Stimulated activated naive CD8-positive, alpha-beta T cell treated with anti-CD3 and anti-CD28 coated beads, Interleukin-15, Interleukin-2, amounts not matched to agents 100 U/mL and 50 U/mL, for 24 hours (primary cell): ENCODE results near the gene ZNF683.
A peak's percentile ranks its signal among the peaks of the same experiment; 100 is the strongest.

Experiments used
- ATAC-seq: fragments of 150-1000 bp; cut with Tn5 transposase; one replicate; pipeline ENCODE4 v1.10.0; 2021
- DNase-seq: peaks from one replicate; pipeline ENCODE4 v3.0.0; 2021

Gene ZNF683

GRCh38 chr1:26358411-26359384, 13.9 kb downstream of the ZNF683 start:
- ATAC-seq (peak; percentile 79), DNase-seq (peak; percentile 69)

GRCh38 chr1:26357121-26357602, 15.4 kb downstream of the ZNF683 start:
- no peak for ATAC-seq
- DNase-seq: no peak

GRCh38 chr1:26356106-26356505, 16.4 kb downstream of the ZNF683 start:
- DNase-seq (no peak), ATAC-seq (no peak)

- ATAC-seq: no peak
These were observed 17.6 kb downstream of the ZNF683 start for GRCh38 chr1:26354972-26355371.

DNA sequence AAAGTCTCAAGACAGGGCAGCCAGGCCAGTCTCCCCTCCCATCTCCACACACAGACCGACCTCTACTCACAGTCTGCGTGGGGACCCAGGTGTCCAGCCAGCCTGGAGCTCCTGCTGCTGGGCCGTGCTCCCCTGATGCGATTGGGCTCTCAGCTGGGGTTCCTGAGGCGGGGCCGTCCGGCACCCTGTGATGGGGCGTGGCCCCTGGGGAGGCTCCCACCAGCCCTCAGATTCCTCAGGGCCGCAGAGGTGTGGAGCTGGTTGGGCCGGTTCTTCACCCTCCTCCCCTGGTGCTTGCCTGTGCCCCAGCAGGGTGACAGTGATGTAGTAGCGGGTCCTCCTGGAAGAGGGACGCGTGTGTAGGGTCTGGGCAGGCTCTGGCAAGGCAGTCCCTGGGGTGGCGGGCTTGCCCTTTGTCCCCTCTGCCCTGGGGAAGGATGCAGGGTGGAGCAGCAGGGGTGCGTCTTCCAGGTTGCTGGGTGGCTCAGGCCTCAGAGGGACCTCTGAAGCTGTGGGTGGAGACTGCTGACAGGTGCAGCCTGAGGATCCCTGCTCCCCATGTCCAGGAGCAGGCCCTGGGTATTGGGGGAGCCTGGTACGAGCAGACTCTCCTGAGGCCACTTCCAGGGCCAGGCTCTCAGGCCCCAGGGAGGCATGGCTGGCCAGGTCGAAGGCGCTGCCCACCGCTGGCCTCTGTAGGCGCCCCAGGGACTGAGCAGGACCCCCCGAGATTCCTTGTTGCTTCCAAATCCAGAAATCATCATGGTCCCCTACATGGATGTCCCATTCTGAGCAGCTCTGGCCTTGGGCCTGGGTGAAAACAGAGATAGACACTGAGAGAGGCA, 18.4 kb downstream of the ZNF683 start, which contains the start of gene CRYBG2:
Gene CRYBG2, minus strand, starts transcription at position 155 of the 845 bp plus-strand sequence. CDS start 7,473 bp downstream, outside the sequence.
- ATAC-seq (no peak), DNase-seq (no peak)

More at GRCh38 chr1:26354972-26355371, 17.6 kb downstream of the ZNF683 start:
- no peak for DNase-seq

DNA sequence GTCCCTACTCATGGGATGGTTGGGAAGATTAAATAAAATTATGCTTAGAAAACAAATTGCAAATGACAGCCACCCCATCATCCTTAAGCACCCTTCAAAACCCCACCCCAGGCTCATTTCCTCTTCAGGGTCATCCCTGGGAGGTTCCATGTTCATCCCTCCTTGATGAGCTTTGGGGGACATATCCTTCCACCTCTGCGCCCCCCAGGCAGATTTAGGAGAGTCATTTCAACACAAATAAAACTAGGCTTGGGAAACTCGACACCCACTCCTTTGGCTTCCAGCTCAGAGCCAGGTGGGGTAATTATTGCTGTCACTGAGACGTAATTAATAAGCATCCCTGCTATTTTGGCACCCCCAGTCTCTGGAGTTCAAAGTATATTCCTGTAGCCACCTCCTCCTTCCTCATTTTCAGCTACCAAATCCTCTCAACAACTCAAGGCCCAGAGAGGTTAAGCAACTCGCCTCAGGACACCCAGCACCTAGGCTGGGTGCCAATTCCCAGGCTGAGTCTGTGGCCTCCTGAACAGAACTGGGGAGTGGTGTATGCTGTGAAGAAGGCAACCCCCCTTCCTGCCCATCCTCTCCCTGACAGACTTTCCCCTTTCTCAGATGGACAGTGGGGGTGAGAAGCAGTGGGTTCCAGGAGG, 19.2 kb downstream of the ZNF683 start:
- DNase-seq: no peak
- ATAC-seq: no peak

DNA sequence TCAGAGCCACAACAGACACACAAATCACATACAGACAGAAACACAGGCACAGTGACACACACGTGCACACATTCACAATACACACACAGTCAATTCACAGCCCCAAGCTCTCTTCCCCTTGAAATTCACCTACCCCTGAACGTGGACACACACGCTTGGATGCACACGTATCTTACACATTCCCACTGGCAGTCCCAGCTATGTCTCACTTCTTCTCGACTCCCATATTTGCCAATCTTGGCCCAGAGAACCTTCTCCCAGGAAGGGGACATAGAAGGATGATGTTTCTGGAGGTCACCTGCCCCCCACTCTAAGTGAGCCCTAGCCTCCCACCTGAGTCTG, 20.2 kb downstream of the ZNF683 start:
- DNase-seq (no peak), ATAC-seq (no peak)

- DNase-seq (no peak), ATAC-seq (no peak)
These were observed 20.8 kb downstream of the ZNF683 start for GRCh38 chr1:26351590-26352337.

DNA sequence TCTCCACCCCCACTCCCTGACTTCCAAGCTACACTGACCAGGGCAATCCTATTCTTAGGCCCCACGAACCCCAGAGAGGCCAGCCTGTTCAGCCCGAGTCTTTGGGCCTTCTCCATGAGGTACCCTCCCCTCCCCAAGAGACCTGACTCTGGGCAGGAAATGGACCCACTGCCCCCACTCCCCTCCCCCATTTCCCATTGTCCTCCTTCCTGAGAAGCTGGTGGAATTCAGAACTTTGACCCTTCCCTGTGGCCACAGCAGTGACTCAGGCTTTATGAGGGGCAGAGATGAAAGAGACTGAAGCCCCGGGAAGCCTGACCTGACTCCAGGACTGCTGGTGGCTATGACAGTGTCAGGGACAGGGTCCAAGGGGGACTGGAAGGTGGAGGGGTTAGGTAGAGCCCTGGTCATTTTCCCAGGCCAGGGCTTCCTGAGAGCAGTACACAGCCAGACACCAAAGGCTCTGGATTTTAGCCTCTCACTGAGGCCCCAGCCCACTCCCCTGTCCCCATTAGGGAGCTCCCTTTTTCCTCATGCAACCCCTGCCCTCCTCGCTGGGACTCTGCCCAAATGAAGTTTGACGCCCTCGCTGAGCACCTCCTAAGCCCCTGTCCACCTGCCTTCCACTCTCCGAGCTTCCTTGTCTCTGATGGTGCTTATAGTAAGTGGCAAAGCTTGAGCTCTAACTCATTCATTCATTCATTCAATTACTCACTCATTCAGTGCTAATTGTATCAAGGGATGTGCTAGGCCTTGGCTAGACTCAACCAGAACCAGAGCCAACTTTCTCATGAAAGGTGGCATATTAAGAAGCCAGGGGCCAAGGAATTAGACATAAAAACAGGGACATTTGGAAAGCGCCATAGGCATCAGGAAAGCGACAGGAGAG, 21.6 kb downstream of the ZNF683 start:
- ATAC-seq (no peak), DNase-seq (no peak)

GRCh38 chr1:26350343-26350700, 22.2 kb downstream of the ZNF683 start:
- DNase-seq: no peak
- no peak for ATAC-seq

DNA sequence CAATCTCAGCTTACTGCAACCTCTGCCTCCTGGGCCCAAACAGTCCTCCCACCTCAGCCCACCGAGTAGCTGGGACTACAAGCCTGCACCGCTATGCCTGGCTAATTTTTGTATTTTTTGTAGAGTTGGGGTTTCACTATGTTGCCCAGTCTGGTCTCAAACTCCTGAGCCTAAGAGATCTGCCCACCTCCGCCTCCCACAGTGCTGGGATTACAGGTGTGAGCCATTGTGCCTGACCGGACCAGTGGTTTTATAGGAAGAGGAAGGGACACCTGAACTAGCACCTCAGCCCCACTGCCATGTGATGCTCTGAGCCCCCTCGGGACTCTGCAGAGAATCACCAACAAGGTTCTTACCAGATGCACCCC, 22.7 kb downstream of the ZNF683 start:
- DNase-seq (no peak), ATAC-seq (no peak)

DNA sequence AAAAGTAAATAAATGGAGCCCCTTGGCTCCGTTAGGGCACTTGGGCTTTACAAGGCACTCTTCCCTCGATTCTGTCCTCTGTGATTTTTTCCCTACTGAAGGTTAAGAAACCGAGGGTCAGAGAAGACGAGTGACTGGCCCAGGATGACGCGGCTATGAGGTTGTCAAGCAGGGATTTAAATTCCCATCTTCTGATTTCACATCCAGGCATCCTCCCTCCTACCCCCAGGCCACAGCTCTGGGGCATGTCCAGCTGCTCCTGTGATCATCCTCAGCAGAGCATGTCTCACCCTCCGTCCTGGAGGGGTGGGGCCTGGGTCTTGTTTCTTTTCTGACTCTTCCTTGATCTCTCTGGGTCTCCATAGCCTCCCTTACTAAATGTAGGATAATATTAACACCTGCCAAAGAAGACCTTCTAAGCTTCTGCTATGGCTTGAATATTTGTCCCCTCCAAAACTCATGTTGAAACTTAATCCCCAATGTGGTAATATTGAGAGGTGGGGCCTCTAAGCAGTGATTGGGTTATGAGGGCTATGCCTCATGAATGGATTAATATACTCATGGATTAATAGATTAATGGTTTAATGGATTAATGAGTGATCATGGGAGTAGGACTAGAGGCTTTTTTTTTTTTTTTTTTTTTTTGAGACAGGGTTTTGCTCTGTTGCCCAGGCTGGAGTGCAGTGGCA, 23.2 kb downstream of the ZNF683 start:
- no peak for ATAC-seq
- DNase-seq: no peak

DNA sequence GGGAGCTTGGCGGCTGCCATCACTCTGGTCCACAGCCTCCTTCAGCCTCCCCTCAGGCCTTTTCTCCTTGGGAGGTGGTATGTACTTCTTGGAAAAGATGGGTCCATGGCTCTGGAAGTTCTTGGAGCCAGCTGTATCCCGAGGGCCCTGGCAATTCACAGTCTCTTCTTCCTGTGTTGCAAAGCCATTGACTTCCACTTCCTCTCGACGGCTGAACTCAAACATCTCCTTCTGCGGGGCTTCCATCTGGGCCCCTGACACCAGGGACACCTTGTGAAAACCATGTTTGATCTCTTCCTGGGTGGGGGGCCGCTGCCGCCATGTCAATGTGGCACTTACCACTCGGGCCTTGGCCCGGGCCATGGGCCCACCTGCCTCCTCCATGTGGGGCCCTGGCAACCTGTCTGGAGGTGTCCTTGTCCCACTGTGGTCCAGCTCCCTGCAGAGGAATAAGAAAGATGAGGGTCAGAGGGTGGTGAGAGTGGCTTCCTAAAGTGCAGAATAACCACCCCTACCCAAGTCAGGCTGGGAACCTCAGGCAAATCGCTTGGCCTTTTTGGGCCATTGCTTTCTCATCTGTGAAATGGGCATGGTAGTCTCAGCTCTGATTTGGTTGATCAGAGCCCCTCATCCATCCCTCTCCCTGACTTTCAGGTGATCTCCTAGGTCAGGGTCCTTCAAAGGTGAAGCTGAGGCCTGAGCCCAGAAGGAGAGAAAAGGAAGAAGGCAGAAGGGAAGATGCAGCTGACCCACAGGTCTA, 26.1 kb downstream of the ZNF683 start:
- DNase-seq: no peak
- ATAC-seq: no peak

- no peak for DNase-seq
- ATAC-seq: no peak
These were observed 26.8 kb downstream of the ZNF683 start for GRCh38 chr1:26345718-26346117.

DNA sequence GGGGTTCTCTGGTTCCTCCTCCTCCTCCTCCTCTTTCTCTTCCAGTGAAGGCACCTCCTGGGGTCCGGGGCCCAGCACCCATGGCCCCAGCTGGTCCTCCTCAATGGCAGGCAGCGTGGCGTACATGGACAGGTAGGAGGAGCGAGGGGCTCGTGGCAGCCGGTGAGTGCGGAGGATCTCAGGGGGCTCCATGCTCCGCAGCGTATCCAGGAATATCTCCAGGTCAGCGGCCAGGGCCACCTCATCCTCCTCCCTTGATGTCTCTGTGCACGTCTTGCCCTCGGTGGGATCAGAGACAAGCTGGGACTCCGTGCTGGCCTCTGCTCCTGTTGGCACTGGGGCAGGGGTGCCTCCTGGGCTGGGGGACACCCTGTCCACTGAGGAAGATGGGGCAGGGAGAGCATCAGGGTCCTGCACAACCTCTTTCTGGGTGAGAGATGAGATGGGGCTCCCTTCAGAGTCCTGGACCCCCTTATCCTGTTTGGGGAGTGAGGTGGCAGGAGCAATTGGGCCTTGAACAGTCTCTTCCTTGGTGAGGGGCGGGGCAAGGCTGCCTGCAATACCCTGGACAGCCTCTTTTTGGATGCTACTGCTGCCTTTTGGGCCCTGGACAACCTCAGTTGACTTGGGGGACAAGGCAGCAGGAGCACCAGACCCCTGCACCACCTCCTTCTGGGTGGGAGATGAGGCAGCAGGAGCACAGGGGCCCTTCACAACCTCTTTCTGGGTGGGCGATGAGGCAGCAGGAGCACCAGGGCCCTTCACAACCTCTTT, 28.2 kb downstream of the ZNF683 start:
- ATAC-seq (no peak), DNase-seq (no peak)

GRCh38 chr1:26340047-26340481, 32.5 kb downstream of the ZNF683 start:
- no peak for DNase-seq
- no peak for ATAC-seq

GRCh38 chr1:26338670-26339069, 33.9 kb downstream of the ZNF683 start:
- ATAC-seq: no peak
- no peak for DNase-seq

GRCh38 chr1:26337625-26338024, 34.9 kb downstream of the ZNF683 start:
- no peak for DNase-seq
- ATAC-seq: no peak

DNA sequence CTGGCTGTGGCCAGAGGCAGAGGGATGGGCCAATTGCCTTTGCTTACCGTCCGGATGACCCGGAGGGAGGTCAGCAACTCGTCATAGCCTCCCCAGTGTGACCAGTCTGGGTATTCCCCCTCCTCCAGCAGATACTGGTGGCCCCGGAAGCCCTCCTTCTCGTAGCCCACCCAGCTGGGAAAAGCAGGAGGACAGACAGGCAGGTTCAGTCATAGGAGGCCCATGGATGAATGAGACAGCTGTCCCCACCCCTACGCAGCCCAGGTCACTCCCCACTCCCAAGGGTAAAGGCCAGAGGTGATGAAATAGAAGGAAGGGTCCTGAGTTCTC, 35.4 kb downstream of the ZNF683 start:
- DNase-seq (no peak), ATAC-seq (no peak)
